Measurements from ENCODE around the gene ZNF143.
"Not testable (repeated sequence)": the region's sequence is repeated elsewhere in the genome, so short reads cannot be mapped to it uniquely, and the experiment has no call there.

The ZNF143 gene

DNA sequence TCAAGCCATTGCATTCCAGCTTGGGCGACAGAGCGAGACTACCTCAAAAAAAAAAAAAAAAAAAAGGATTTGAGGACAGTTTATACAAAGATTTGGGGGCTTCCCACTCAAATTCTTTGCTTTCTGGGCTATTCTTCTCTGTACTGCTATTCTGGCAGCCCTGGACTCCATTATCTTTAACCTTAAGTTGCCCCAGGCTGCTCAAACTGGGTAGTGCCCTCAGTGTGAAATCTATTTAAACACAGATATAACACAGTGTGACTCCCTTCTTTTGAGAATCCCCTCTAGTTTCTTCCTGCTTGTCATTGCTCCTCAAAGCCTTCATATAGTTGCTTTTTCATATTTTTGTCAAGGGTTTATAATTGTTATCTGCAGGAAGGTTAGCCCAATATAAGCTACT, 63.2 kb downstream of the ZNF143 start:
- Mint-ChIP-seq H3K9me3 (no peaks in the 10 kb centered on the region), H3K27me3 (no peaks in the 10 kb centered on the region), H3K27ac (no peak overlapping the region), H3K4me1 (ENCODE audit: low read depth) (no peaks in the 10 kb centered on the region), H3K36me3 (ENCODE audit: low read depth) (peaks cover 34% of the 10 kb centered on the region), H3K4me3 (no peak overlapping the region)

DNA sequence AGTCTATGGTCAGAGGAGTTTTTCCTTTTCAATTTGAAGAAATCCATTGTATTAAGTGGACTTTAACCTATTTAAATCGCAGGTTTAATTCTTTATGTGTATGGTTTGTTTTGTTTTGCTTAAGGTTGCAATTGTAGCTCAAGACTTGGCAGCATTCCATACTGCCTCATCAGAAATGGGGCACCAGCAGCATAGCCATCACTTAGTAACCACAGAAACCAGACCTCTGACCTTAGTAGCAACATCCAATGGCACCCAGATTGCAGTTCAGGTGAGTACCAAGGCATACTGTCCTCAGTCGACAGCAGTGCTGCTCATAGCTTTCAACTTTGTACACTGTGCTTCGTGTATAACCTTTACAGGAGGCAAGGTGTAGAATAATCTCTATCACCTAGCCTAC, 64.3 kb downstream of the ZNF143 start:
- no peaks in the 10 kb centered on the region for H3K4me1 Mint-ChIP-seq (ENCODE audit: low read depth)
- H3K4me3 Mint-ChIP-seq = no peak overlapping the region

DNA sequence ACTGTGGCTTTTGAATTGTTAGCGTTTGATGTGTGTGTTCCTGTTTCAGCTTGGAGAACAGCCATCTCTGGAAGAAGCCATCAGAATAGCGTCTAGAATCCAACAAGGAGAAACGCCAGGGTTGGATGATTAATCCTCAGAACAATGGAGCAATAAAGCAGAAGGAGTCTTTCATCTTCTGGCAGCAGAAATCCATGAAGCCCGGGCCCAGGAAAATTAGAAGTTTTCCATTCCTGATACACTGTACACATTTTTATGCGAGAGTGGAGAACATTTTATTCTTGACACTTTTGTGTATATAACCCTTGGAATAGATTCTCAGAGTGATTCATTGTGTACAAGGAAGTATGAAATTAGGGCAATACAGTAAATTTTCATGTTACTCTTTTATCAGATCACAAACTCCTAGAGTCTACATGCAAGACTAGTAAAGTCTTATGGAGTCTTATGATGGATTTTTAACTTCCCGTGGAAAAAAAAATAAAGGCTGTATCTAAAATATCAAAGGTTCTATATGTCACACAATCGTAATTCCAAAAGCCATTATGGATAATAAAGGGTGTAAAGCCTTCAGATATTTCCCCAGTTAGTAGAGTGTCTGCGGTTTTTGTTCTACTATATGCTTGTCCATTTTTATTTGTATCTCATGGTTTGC, 66.8 kb downstream of the ZNF143 start:
- Mint-ChIP-seq H3K4me3 (no peak overlapping the region), H3K36me3 (ENCODE audit: low read depth) (peaks cover 21% of the 10 kb centered on the region), H3K27me3 (no peaks in the 10 kb centered on the region)

More for the DNA sequence above, 64.3 kb downstream of the ZNF143 start:
- no peaks in the 10 kb centered on the region for H3K27me3 Mint-ChIP-seq
- H3K9me3 Mint-ChIP-seq = no peaks in the 10 kb centered on the region
- H3K36me3 Mint-ChIP-seq (ENCODE audit: low read depth) = peaks cover 28% of the 10 kb centered on the region
- H3K27ac Mint-ChIP-seq = no peak overlapping the region

DNA sequence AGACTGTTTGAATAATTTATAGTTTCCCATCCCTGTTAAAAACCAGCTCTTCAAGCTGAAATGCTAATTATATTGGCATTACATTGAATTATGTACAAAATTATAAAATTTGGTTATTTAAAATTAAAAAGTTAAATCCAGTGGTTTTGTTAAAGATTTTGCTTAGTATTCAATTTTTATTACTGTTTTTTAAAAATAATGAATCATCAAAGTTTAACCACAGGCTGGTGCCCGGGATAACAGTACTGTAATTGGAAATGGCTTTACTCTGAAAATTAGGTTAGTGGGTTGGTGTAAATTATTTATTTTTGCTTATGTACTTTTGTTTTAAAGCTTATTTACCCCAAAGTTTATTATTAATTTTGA, 67.3 kb downstream of the ZNF143 start:
- Mint-ChIP-seq H3K27me3 (no peaks in the 10 kb centered on the region), H3K4me1 (ENCODE audit: low read depth) (no peaks in the 10 kb centered on the region), H3K9me3 (no peaks in the 10 kb centered on the region), H3K36me3 (ENCODE audit: low read depth) (peaks cover 21% of the 10 kb centered on the region), H3K4me3 (no peak overlapping the region), H3K27ac (no peak overlapping the region)

More for the DNA sequence above, 66.8 kb downstream of the ZNF143 start:
- Mint-ChIP-seq H3K9me3 (no peaks in the 10 kb centered on the region), H3K4me1 (ENCODE audit: low read depth) (no peaks in the 10 kb centered on the region), H3K27ac (no peak overlapping the region)

DNA sequence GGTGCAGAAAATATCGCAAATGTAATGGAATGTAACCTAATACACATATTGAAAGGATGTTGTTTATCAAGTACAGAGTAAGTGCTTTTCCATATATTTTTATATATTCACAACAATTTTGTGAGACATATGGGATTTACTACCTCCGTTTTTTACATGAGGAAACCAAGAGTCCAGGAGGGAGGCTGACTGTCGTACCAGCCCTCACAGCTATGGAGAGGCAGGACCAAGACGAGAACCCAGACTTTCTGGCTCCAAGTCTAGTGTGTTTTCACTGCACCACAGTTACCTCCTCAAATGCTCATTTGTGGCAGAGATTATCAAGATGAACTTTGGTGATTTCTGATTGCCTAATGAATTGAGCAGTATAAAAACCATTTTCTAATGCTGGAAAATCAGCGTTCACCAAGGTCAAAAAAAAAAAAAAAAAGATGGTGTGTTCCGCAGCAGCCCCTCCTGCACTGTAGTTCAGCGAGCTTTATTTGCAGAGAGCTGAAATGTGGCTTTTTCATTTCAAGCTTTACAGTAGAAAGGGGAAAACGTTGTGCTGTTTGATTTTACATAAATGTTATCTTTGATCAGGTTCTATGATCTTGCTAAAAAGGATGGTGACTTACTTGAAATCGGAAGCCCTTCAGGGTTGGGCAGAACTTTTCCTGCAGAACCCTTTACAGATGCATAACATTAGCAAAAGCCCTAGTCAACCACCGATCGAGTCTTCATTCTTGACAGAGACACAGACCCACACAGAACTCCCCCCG, 67.9 kb downstream of the ZNF143 start:
- no peaks in the 10 kb centered on the region for H3K27me3 Mint-ChIP-seq
- H3K4me1 Mint-ChIP-seq (ENCODE audit: low read depth) = no peaks in the 10 kb centered on the region
- peaks cover 21% of the 10 kb centered on the region for H3K36me3 Mint-ChIP-seq (ENCODE audit: low read depth)
- H3K27ac Mint-ChIP-seq = no peak overlapping the region
- H3K4me3 Mint-ChIP-seq = no peak overlapping the region
- H3K9me3 Mint-ChIP-seq = no peaks in the 10 kb centered on the region

DNA sequence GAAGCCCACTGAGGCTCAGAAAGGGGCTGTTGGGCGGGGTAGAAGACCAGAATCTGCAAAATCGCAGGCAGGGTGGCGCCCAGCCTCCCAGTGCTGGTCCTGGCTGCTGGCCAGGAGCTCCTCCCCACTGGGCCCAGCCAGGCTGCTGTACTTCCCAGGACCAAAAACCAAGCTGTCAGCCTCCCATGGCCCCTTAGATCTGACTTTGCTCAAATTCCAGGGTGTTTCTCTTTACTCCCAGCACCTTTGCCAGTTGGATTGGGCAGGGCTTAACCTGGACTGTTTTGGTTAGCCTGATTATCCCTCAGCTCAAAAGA, 68.5 kb downstream of the ZNF143 start:
- Mint-ChIP-seq H3K9me3 (no peaks in the 10 kb centered on the region), H3K36me3 (ENCODE audit: low read depth) (peaks cover 21% of the 10 kb centered on the region), H3K27ac (no peak overlapping the region), H3K4me3 (no peak overlapping the region), H3K4me1 (ENCODE audit: low read depth) (no peaks in the 10 kb centered on the region), H3K27me3 (no peaks in the 10 kb centered on the region)

DNA sequence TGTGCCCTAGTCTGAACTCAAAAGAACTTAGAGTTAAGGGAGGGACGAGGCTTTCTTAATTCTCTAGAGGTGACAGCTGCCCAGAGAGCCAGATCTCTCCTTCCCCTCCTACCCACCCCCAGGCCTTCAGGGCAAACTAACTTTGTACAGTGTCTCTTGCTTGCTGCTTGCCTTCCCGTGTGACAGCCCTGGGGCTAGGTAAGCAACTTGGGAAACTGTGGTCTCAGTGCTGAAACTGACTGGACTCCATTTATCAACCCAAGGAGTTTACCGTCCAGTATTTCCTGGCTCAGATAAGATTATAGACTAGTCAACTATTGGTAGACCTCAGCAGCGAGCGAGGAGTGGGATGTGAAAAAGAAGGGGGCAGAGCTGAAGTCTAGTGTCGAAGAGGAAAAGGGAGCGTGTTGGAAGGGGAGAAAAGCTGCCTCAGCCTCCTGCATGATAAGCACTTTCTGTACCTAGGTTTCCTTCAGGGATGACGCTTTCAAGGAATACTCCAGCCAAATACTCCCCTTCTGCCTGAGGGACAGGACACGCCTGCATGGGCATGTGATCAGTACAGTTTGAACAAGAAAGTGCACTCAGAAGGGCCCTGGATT, 69.3 kb downstream of the ZNF143 start:
- Mint-ChIP-seq H3K4me1 (ENCODE audit: low read depth) (no peaks in the 10 kb centered on the region), H3K27ac (no peak overlapping the region), H3K27me3 (no peaks in the 10 kb centered on the region), H3K36me3 (ENCODE audit: low read depth) (peaks cover 20% of the 10 kb centered on the region), H3K4me3 (no peak overlapping the region), H3K9me3 (no peaks in the 10 kb centered on the region)

DNA sequence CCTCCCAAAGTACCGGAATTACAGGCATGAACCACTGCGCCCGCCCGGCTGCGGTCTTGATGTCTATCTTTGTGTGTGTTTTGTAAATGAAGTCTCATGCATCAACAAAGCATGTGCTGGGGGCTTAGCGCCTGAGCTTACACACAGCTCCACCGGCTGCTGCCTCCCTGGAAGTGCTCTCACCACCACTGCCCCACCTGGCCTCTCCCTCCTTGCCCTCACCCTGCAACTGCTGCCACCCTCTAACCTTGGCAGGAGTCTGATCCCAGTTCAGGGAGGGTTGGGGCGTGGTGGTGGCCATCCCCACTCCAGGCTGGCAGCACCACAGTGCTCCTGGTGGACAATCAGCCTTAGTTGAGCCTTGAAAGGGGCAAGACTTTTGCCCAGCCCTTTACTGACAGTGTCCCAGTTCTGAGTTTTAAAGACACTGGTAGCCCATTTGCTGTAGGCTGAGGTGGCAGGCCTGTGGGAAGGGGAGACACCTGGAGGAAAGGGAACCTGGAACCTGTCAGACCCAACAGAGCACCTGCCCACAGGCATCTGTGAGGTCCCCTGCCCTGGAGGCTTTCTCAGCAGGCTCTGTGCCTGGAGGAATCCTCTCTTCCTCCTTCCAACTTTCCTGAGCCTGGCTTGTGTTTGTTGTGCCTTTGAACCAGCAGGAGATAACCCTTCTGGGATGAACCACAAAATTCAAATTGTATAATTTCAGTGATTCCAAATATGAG, 70.3 kb downstream of the ZNF143 start:
- H3K27ac Mint-ChIP-seq = no peak overlapping the region
- H3K4me1 Mint-ChIP-seq (ENCODE audit: low read depth) = no peaks in the 10 kb centered on the region
- no peaks in the 10 kb centered on the region for H3K27me3 Mint-ChIP-seq
- H3K4me3 Mint-ChIP-seq = no peak overlapping the region
- peaks cover 14% of the 10 kb centered on the region for H3K36me3 Mint-ChIP-seq (ENCODE audit: low read depth)
- H3K9me3 Mint-ChIP-seq = no peaks in the 10 kb centered on the region

DNA sequence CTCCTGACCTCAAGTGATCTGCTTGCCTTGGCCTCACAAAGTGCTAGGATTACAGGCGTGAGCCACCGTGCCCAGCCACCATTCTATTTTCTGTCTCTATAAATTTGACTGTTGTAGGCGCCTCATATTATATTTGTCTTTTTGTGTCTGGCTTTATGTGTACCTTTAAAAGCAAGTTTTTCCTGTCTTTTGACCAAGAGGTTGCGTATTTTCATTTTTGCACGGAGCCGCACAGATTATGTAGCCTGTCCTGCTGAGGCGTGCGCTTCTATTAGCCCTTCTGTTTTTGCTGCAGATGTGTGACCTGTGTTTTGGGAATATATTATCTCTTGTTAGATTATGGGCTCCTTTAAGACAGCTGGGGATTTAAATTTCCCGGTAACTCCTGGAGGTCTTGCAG, 72.2 kb downstream of the ZNF143 start:
- peaks cover 4% of the 10 kb centered on the region for H3K36me3 Mint-ChIP-seq (ENCODE audit: low read depth)

DNA sequence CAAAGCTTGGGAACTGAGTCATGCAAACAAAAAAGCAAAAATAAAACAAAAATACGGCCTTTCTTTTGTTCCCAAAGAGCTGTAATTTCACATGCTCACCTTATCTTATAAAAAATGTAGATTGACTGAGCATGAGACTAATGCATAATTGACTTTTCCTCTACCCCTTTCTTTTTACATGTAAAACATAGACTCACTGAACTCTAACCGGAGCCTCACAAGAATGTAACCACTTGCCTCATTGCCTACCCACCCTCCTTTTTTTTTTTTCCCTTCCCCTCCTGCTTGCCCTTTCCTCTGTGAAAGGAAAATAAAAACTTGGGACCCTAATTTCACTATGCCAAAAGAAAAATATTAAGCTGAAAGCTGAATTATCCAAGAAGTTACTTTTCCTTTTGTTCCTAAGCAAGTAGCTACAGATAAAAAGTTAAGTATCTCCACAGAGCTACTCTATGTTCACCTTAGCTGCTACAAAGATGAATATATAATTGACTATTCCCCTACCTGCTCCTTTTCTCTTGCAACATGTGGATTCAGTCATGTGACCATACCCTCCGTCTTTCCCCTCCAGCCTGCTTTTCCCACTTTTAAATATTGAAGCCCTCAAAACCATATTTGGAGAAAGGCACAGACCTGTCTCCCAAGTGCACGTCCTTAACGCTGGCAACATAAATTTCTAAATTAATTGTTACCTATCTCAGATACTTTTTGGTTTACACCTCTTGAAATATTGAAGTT, 73.1 kb downstream of the ZNF143 start:
- Mint-ChIP-seq H3K9me3 (no peaks in the 10 kb centered on the region), H3K4me1 (ENCODE audit: low read depth) (no peaks in the 10 kb centered on the region), H3K27me3 (no peaks in the 10 kb centered on the region), H3K36me3 (ENCODE audit: low read depth) (peaks cover under 1% of the 10 kb centered on the region), H3K27ac (no peak overlapping the region), H3K4me3 (no peak overlapping the region)

More for the DNA sequence above, 72.2 kb downstream of the ZNF143 start:
- H3K27ac Mint-ChIP-seq = no peak overlapping the region
- H3K9me3 Mint-ChIP-seq = no peaks in the 10 kb centered on the region
- no peaks in the 10 kb centered on the region for H3K4me1 Mint-ChIP-seq (ENCODE audit: low read depth)
- H3K4me3 Mint-ChIP-seq = no peak overlapping the region
- H3K27me3 Mint-ChIP-seq = no peaks in the 10 kb centered on the region

DNA sequence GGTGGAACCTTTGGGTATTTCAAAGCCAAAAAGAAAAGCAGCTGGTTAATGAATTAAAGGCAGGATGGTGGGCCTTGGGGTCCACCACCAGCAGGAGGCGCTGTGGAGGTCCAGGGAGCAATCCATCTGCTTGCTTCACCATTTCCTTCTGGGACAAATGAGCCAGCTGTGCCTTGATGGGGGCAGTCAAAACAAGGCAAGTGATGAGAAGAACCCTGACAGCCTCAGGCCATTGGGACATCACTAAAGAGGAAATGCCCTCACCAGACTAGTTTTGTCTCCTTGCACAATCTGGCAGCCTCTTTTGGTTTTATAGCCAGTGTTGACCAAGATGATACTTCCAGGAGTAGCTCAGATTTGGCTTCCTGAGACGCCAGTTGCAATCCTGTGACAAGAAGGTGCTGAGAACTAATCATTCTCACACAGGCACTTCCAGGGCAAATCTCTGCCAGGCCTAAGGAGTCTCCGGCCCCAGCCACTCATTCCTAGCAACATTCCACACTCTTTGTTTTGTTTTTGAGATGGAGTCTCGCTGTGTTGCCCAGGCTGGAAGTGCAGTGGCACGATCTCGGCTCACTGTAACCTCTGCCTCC, 74.5 kb downstream of the ZNF143 start:
- Mint-ChIP-seq H3K27me3 (no peaks in the 10 kb centered on the region), H3K9me3 (no peaks in the 10 kb centered on the region), H3K4me3 (no peak overlapping the region), H3K36me3 (ENCODE audit: low read depth) (no peaks in the 10 kb centered on the region), H3K27ac (no peak overlapping the region), H3K4me1 (ENCODE audit: low read depth) (no peaks in the 10 kb centered on the region)

DNA sequence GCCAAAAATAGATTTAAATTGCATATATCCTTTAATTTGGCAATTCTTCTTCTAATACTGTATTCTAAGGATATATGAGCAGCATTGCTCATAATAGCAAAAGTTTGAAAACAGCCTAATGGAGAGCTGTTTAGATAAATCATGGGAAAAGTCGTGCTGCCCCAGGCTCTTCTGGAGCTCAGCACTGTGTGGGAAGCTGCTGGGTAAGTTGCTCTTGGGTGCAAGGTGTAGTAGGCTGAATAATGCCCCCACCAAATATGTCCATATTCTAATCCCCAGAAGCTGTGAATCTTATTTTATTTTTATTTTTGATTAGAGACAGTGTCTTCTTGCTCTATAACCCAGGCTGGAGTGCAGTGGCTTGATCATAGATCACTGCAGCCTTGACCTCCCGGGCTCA, 77.7 kb downstream of the ZNF143 start:
- no peak overlapping the region for H3K4me3 Mint-ChIP-seq
- no peaks in the 10 kb centered on the region for H3K9me3 Mint-ChIP-seq
- H3K27ac Mint-ChIP-seq = no peak overlapping the region
- H3K36me3 Mint-ChIP-seq (ENCODE audit: low read depth) = no peaks in the 10 kb centered on the region
- no peaks in the 10 kb centered on the region for H3K27me3 Mint-ChIP-seq
- no peaks in the 10 kb centered on the region for H3K4me1 Mint-ChIP-seq (ENCODE audit: low read depth)

DNA sequence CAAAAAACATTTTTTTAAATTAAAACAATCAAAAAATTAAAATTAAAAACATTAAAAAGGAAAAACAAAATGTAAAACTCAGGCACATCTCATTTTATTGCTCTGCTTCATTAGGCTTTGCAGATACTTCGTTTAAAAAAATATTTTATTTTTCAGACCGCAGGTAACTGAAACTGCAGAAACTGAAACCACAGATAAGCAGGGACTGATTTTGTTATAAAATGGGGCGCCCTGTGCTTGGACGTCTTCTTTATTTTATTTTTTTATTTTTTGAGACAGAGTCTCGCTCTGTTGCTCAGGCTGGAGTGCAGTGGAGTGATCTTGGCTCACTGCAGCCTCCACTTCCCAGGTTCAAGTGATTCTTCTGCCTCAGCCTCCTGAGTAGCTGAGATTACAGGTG, 88.4 kb downstream of the ZNF143 start:
- H3K4me3 Mint-ChIP-seq; H3K36me3 Mint-ChIP-seq (ENCODE audit: low read depth); H3K9me3 Mint-ChIP-seq; H3K27ac Mint-ChIP-seq; H3K4me1 Mint-ChIP-seq (ENCODE audit: low read depth); H3K27me3 Mint-ChIP-seq: not testable (repeated sequence)

DNA sequence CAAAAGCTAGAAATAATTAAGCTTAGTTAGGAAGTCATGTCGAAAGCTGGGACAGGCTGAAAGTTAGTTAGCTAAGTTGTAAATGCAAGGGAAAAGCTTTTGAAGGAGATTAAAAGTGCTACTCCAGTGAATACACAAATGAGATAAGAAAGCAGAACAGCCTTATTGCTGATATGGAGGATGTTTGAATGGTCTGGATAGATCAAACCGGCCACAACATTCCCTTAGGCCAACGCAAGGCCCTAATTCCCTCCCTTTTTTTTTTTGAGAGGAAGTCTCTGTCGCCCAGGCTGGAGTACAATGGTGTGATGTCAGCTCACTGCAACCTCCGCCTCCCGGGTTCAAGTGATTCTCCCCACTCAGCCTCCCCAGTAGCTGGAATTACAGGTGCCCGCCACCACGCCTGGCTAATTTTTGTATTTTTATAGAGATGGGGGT, 89.4 kb downstream of the ZNF143 start:
- no peaks in the 10 kb centered on the region for H3K27me3 Mint-ChIP-seq
- H3K9me3 Mint-ChIP-seq = no peaks in the 10 kb centered on the region
- peaks cover 4% of the 10 kb centered on the region for H3K4me1 Mint-ChIP-seq (ENCODE audit: low read depth)
- H3K4me3 Mint-ChIP-seq = no peak overlapping the region
- H3K36me3 Mint-ChIP-seq (ENCODE audit: low read depth) = peaks cover 4% of the 10 kb centered on the region
- no peak overlapping the region for H3K27ac Mint-ChIP-seq
